ENCODE data around the gene TTLL9.

The TTLL9 gene, protein sequence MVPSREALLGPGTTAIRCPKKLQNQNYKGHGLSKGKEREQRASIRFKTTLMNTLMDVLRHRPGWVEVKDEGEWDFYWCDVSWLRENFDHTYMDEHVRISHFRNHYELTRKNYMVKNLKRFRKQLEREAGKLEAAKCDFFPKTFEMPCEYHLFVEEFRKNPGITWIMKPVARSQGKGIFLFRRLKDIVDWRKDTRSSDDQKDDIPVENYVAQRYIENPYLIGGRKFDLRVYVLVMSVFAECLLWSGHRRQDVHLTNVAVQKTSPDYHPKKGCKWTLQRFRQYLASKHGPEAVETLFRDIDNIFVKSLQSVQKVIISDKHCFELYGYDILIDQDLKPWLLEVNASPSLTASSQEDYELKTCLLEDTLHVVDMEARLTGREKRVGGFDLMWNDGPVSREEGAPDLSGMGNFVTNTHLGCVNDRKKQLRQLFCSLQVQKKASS

DNA sequence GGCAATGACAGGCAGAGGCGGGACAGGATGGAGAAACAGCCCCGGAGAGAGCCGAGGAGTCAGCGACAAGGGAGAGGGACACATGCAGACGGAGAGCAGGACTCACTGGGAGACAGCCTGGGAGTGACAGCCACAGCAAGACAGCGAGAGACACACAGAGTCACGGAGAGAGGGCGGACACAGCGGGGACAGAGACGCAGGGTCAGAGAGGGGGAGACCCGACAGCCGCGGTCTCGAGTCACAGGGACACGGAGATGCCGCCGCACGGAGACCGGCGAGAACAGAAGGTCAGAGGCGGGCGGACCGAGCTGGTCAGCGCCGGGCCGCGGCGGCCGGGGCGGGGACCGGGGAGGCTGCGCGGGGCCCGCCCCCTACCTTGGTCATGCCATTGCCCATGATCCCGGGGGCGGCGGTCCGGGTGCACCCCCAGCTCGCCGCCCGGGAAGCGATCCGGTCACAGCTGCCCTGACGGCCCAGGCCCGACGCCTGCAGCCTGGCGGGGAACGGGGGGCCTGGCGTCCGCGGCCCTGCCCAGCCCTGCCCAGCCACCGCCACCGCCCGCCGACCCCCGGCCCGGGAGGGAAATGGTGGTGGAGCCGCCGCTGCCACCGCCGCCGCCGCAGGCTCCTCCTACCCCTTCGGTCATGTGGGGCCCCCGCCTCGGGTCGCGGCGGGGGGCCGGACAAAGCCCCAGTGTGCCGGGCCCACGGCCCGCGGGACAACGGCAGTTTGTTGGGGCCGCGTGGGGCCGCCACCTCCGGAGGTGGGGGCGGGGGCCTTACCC, at the start of gene TTLL9, which contains the start of gene DUSP15:
Gene TTLL9, plus strand, starts transcription at position 693 of the 784 bp plus-strand sequence. CDS start 493 bp downstream, outside the sequence.
Gene DUSP15, minus strand, starts transcription at position 586 of the 784 bp plus-strand sequence. Its CDS starts 190 bp downstream, at position 396.
- DNase-seq (ENCODE audit: low read depth) = no peak
- TF ChIP-seq, protein P1, sequence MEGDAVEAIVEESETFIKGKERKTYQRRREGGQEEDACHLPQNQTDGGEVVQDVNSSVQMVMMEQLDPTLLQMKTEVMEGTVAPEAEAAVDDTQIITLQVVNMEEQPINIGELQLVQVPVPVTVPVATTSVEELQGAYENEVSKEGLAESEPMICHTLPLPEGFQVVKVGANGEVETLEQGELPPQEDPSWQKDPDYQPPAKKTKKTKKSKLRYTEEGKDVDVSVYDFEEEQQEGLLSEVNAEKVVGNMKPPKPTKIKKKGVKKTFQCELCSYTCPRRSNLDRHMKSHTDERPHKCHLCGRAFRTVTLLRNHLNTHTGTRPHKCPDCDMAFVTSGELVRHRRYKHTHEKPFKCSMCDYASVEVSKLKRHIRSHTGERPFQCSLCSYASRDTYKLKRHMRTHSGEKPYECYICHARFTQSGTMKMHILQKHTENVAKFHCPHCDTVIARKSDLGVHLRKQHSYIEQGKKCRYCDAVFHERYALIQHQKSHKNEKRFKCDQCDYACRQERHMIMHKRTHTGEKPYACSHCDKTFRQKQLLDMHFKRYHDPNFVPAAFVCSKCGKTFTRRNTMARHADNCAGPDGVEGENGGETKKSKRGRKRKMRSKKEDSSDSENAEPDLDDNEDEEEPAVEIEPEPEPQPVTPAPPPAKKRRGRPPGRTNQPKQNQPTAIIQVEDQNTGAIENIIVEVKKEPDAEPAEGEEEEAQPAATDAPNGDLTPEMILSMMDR (IDR thresholded peaks at IDR 0.05; ENCODE audit: low read length, missing control alignments) = no peak
- peak within 1 kb of the TSS; percentile 25 for H3K4me3 ChIP-seq (replicated peaks; ENCODE audit: low read depth, low read length)

DNA sequence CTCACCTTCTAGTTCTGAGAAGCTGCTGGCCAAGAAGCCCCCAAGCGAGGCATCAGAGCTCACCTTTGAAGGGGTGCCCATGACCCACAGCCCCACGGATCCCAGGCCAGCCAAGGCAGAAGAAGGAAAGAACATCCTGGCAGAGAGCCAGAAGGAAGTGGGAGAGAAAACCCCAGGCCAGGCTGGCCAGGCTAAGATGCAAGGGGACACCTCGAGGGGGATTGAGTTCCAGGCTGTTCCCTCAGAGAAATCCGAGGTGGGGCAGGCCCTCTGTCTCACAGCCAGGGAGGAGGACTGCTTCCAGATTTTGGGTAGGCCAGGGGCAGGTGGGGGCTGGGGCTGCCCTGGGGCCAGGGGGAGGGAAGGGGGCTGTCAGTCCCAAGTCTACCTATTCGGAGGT, 49.0 kb upstream of the TTLL9 start:
- DNase-seq (ENCODE audit: low read depth) = no peak
- TF ChIP-seq, protein P1 (IDR thresholded peaks at IDR 0.05; ENCODE audit: low read length, missing control alignments) = no peak

DNA sequence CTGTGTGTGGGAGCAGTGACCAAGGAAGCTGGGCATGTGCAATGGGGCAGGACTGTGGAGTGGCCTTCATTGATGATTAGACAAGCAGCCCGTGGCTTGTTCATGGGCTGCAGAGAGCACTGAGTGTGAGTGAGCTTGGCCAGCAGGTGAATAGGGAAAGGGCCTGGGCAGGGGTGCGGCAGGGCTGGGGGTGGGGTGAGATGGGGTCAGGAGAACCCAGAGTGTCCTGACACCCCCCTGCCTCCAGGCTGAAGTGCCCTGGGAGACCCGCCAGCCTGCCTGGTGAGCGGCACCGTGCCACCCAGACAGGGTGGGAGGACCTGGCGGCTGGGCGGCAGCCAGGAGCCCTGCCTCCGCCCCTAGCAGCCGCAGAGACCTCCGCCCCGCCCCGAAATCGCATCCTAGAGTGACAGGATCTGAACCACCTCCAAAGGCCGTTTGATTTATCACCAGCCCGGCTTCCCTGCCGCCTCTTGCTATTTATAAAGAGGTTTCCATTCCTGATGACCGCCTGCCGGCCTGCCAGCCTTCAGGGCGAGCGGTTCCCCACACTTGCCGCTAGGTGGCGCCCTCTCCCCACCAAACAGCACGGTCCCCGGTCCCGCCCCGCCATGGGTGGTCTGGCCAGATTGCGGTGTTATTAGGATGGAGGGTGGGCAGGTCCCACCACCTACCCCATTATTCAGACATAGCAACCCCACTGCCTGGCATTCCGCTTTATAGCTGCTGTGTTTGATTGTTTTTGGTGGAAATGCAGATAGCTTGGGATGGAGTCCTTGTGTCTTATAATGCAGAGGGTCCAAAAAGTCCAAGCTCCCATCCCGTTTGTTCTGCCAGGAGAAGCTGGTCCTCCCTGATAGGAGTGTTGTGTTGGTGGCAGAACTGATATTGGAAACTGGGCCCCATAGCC, 47.8 kb upstream of the TTLL9 start:
- TF ChIP-seq, protein P1 (IDR thresholded peaks at IDR 0.05; ENCODE audit: low read length, missing control alignments) = peak; percentile 88
- peak; percentile 63 for DNase-seq (ENCODE audit: low read depth)
- no peak overlapping the region for H3K4me3 ChIP-seq (replicated peaks; ENCODE audit: low read depth, low read length)

More for the DNA sequence above, 49.0 kb upstream of the TTLL9 start:
- no peak overlapping the region for H3K4me3 ChIP-seq (replicated peaks; ENCODE audit: low read depth, low read length)

DNA sequence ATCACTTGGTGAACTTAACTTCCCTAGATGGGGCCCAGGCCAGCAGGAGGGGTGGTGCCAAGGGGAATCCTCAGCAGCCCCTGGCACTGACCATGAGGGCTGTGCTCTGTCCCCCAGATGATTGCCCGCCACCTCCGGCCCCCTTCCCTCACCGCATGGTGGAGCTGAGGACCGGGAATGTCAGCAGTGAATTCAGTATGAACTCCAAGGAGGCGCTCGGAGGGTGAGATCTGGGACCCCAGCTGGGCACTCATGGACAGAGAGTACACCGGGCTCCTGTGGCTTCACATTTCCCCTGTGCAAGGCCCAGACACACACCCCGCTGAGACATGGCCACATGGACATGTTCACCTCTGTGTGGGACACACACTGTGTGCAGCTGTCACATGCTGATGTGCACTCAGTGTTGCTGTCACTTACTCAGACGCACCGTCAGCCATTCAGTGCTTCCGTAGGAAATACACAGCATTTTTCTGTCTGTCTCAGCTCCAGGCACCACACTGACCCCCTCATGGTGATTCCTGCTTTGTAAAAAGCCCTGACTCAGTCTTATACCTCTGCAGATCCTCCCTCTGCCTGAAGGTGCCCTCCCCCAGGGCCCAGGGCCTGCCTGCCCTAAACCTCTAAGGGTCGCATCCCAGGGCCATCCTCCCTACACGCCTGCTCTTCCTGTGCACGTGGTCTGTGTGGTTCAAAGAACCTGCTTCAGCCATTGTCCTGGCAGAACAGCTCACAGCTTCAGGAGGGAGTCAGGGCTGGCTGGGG, 46.9 kb upstream of the TTLL9 start:
- no peak overlapping the region for H3K4me3 ChIP-seq (replicated peaks; ENCODE audit: low read depth, low read length)
- DNase-seq (ENCODE audit: low read depth) = no peak
- TF ChIP-seq, protein P1 (IDR thresholded peaks at IDR 0.05; ENCODE audit: low read length, missing control alignments) = no peak

DNA sequence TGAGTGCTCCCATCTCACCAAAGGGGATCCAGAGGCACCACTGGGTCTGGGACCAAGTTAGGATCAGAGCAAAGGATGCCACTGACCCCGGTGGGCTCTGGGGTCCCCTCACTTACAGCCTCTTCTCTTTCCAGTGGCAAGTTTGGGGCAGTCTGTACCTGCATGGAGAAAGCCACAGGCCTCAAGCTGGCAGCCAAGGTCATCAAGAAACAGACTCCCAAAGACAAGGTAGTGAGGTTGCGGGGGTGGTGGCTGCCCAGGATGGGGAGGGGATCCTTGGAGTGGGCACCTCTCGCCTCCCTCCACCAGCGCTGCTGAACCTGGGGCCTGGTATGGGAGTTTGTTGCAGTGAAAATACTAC, 46.3 kb upstream of the TTLL9 start:
- no peak for DNase-seq (ENCODE audit: low read depth)
- TF ChIP-seq, protein P1 (IDR thresholded peaks at IDR 0.05; ENCODE audit: low read length, missing control alignments) = no peak
- H3K4me3 ChIP-seq (replicated peaks; ENCODE audit: low read depth, low read length) = no peak overlapping the region
